OCI-LY1 (cell line): ENCODE measurements around the gene PSTPIP2.

Experiments used
- H2AFZ ChIP-seq: fragments of 200-600 bp; sonication (generic), shearing (Covaris generic); 2 replicates; pipeline ENCODE4 v1.6.0; 2014; ENCODE audit warnings: antibody characterized with exemption, mild to moderate bottlenecking, low read length
- H3F3A ChIP-seq: fragments of 200-600 bp; sonication (generic), shearing (Covaris generic); 2 replicates; pipeline ENCODE4 v1.6.0; 2014; ENCODE audit warnings: mild to moderate bottlenecking, antibody characterized with exemption, low read length, moderate library complexity; ENCODE audit not compliant: insufficient read depth
- H3K27ac ChIP-seq: fragments of 200-600 bp; sonication (generic); 2 replicates; pipeline ENCODE4 v1.5.1; 2014; ENCODE audit warnings: low read length, mixed run types, mild to moderate bottlenecking, low read depth; ENCODE audit not compliant: poor library complexity, severe bottlenecking
- H3K27me3 ChIP-seq: fragments of 200-600 bp; sonication (generic); 2 replicates; pipeline ENCODE4 v1.6.0; 2014; ENCODE audit warnings: antibody characterized with exemption, mild to moderate bottlenecking, low read length, moderate library complexity; ENCODE audit not compliant: insufficient read depth
- H3K36me3 ChIP-seq: fragments of 200-600 bp; sonication (generic); 2 replicates; pipeline ENCODE4 v1.6.1; 2014; ENCODE audit warnings: mild to moderate bottlenecking, antibody characterized with exemption, low read length, moderate library complexity, mixed read lengths; ENCODE audit not compliant: insufficient read depth
- H3K4me1 ChIP-seq: fragments of 200-600 bp; sonication (generic); 2 replicates; pipeline ENCODE4 v1.5.1; 2014; ENCODE audit warnings: mild to moderate bottlenecking, low read length, moderate library complexity; ENCODE audit not compliant: insufficient read depth, severe bottlenecking
- H3K4me2 ChIP-seq: fragments of 200-600 bp; sonication (generic), shearing (Covaris generic); 2 replicates; pipeline ENCODE4 v1.6.1; 2014; ENCODE audit warnings: low read length
- H3K4me3 ChIP-seq: fragments of 200-600 bp; sonication (generic); 2 replicates; pipeline ENCODE4 v1.5.1; 2014; ENCODE audit warnings: low read length, low read depth, mild to moderate bottlenecking, mixed read lengths; ENCODE audit not compliant: poor library complexity, severe bottlenecking
- H3K79me2 ChIP-seq: fragments of 200-600 bp; shearing (Covaris generic); 2 replicates; pipeline ENCODE4 v1.6.1; 2016; ENCODE audit warnings: mixed run types, low read length, mixed read lengths; ENCODE audit not compliant: insufficient read depth
- H3K9ac ChIP-seq: fragments of 200-600 bp; sonication (generic), shearing (Covaris generic); 2 replicates; pipeline ENCODE4 v1.6.1; 2014; ENCODE audit warnings: mild to moderate bottlenecking, low read length, mixed read lengths
- H3K9me2 ChIP-seq: fragments of 200-600 bp; sonication (generic), shearing (Covaris generic); 2 replicates; pipeline ENCODE4 v1.6.1; 2014; ENCODE audit warnings: low read depth, mild to moderate bottlenecking, low read length, mixed read lengths
- H3K9me3 ChIP-seq: fragments of 200-600 bp; shearing (Covaris generic); 2 replicates; pipeline ENCODE4 v1.6.1; 2014; ENCODE audit warnings: low read length, mixed read lengths
- H4K20me1 ChIP-seq: fragments of 200-600 bp; sonication (generic), shearing (Covaris generic); 2 replicates; pipeline ENCODE4 v1.6.0; 2016; ENCODE audit warnings: mild to moderate bottlenecking, low read length; ENCODE audit not compliant: insufficient read depth
- CTCF ChIP-seq: fragments of 200-600 bp; sonication (generic), shearing (Covaris generic); IDR thresholded peaks from 2 replicates; pipeline ENCODE4 v1.5.1; 2017; ENCODE audit warnings: mild to moderate bottlenecking, antibody characterized with exemption, low read length, moderate library complexity, mixed read lengths
- EZH2 ChIP-seq: fragments of 200-600 bp; sonication (generic), shearing (Covaris generic); IDR thresholded peaks from 2 replicates; pipeline ENCODE4 v1.8.0; 2017; ENCODE audit warnings: borderline replicate concordance, mixed run types, mild to moderate bottlenecking, antibody characterized with exemption, low read length, moderate library complexity, mixed read lengths

Gene PSTPIP2

GRCh38 chr18:46060359-46060841, 11.7 kb downstream of the PSTPIP2 start:
- Histone ChIP-seq H3K9me3 (no peaks in the 10 kb centered on the region), H3K4me3 (no peak overlapping the region), H4K20me1 (no peaks in the 10 kb centered on the region), H3F3A (no peaks in the 10 kb centered on the region), H3K27ac (no peak overlapping the region), H3K36me3 (no peaks in the 10 kb centered on the region), H2AFZ (no peak overlapping the region), H3K9me2 (no peaks in the 10 kb centered on the region), H3K4me1 (no peaks in the 10 kb centered on the region), H3K27me3 (no peaks in the 10 kb centered on the region), H3K79me2 (no peaks in the 10 kb centered on the region), H3K9ac (no peak overlapping the region), H3K4me2 (no peak overlapping the region)
- TF ChIP-seq CTCF (no peak), EZH2 (no peak)

DNA sequence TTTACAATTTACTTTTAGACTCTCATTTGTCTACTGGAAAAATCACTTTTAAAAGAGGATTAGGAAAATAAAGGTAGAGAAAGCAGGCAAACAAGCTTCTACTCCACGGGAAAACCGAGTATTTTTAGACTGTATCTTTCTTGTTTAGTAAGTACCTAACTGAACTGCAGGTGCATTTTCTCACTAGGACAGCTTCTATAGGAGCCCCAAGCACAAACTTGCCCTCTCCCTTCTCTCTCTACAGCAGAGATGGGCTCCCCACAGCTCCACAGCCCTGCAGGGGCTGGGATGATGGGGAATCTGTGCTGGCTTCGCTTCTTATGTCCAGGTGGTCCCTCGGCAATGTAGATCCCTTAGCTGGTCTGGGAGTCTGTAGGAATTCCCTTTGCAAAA, 16.2 kb downstream of the PSTPIP2 start:
- Histone ChIP-seq H3K4me3 (no peak overlapping the region), H3K36me3 (no peaks in the 10 kb centered on the region), H3K9me3 (no peaks in the 10 kb centered on the region), H3K4me1 (no peaks in the 10 kb centered on the region), H3K4me2 (no peak overlapping the region), H3K9me2 (no peaks in the 10 kb centered on the region), H3K27me3 (no peaks in the 10 kb centered on the region), H3K79me2 (no peaks in the 10 kb centered on the region), H3K9ac (no peak overlapping the region), H2AFZ (no peak overlapping the region), H3K27ac (no peak overlapping the region), H4K20me1 (no peaks in the 10 kb centered on the region), H3F3A (no peaks in the 10 kb centered on the region)
- TF ChIP-seq CTCF (no peak), EZH2 (no peak)

DNA sequence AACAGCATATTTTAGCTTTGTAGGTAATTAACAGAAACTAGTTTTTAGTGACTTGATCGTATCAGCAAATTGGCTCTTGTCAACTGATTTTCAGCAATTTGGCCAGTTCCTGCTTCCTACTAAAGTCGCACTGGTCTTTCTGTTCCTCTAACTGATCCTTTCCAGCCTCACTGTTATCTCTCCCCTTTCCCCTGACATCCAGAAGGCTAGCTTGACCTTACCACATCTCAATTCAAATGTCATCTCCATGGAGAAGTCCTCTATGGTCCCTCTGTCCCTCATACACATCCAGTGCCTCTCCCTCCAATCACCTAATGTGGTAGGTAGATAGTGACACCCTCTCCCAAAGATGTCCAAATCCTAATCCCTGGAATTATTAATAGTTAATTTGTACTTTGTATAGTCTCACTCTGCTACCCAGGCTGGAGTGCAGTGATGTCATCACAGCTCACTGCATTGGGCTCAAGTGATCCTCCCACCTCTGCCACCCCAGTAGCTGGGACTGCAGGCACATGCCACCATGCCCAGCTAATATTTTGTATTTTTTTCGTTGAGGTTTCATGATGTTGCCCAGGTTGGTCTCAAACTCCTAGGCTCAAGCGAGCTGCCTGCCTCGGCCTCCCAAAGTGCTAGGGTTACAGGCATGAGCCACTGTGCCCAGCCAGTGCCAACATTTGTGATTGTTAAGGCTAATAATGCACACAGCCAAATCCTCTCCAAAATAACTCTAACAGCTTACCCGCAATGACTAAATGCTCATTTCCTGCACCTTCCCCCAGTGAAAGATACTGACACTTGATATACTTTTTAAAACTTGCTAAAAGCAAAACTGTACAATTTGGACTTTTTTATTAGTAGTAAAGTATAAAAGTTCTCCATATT, 16.9 kb downstream of the PSTPIP2 start:
- Histone ChIP-seq H3K4me2 (no peak overlapping the region), H4K20me1 (no peaks in the 10 kb centered on the region), H3K27ac (no peak overlapping the region), H3K79me2 (no peaks in the 10 kb centered on the region), H3K36me3 (no peaks in the 10 kb centered on the region), H3K9me2 (no peaks in the 10 kb centered on the region), H3K9me3 (no peaks in the 10 kb centered on the region), H2AFZ (no peak overlapping the region), H3K4me3 (no peak overlapping the region), H3K4me1 (no peaks in the 10 kb centered on the region), H3F3A (no peaks in the 10 kb centered on the region), H3K9ac (no peak overlapping the region), H3K27me3 (no peaks in the 10 kb centered on the region)
- no peak for TF ChIP-seq CTCF
- TF ChIP-seq EZH2: no peak
